Activated CD8-positive, alpha-beta memory T cell treated with anti-CD3 and anti-CD28 coated beads, Interleukin-2, amount 10 ng/mL, durations not matched to agents 7 days and 5 days (primary cell): ENCODE measurements around the gene CST6. TPM values are rescaled to one million over a fixed set of nuclear protein-coding genes. Genes with fewer than 3 reads are reported as not detected.

ENCODE experiments used
- ATAC-seq: fragments of 150-1000 bp; cut with Tn5 transposase; one replicate; pipeline ENCODE4 v1.10.0; 2021; ENCODE audit warnings: moderate library complexity
- CTCF ChIA-PET: fragments of 350-600 bp; sonication (Branson Sonifier 250); formaldehyde crosslinking; loops from one replicate; lab custom pipeline; 2021; ENCODE audit warnings: antibody characterized with exemption; lab: Charles Lee
- DNase-seq: peaks from one replicate; pipeline ENCODE4 v3.0.0-alpha.2; 2020
- H3K27ac Mint-ChIP-seq: one replicate; pipeline ENCODE4 v1.8.0; 2021; ENCODE audit warnings: mild to moderate bottlenecking, mixed read lengths
- H3K27me3 Mint-ChIP-seq: one replicate; pipeline ENCODE4 v1.8.0; 2021; ENCODE audit warnings: mixed read lengths
- H3K36me3 Mint-ChIP-seq: one replicate; pipeline ENCODE4 v1.8.0; 2021; ENCODE audit warnings: mild to moderate bottlenecking, mixed read lengths
- H3K4me1 Mint-ChIP-seq: one replicate; pipeline ENCODE4 v1.8.0; 2021; ENCODE audit warnings: mixed read lengths
- H3K4me3 Mint-ChIP-seq: one replicate; pipeline ENCODE4 v1.8.0; 2021; ENCODE audit warnings: mild to moderate bottlenecking, moderate library complexity, mixed read lengths
- H3K9me3 Mint-ChIP-seq: one replicate; pipeline ENCODE4 v1.8.0; 2022; ENCODE audit warnings: low read depth, mixed read lengths
- total RNA-seq, 2 experiments: library from RNA; stranded (reverse); gene quantifications; one replicate each; pipeline ENCODE4 v1.2.3, GENCODE V29; 2021

The CST6 gene, protein sequence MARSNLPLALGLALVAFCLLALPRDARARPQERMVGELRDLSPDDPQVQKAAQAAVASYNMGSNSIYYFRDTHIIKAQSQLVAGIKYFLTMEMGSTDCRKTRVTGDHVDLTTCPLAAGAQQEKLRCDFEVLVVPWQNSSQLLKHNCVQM
- total RNA-seq, result not detected

DNA sequence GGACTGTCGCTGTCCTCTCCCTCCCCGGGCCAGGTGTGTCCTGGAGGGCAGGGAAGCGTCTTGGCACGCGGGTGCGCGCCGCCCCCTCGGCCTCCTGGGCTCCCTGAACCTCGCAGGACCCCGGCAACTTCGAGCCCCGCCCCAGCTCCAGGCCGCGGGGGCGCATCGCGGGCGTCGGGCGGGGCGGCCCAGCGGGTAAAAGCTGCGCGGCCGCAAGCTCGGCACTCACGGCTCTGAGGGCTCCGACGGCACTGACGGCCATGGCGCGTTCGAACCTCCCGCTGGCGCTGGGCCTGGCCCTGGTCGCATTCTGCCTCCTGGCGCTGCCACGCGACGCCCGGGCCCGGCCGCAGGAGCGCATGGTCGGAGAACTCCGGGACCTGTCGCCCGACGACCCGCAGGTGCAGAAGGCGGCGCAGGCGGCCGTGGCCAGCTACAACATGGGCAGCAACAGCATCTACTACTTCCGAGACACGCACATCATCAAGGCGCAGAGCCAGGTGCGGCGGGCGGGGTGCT is at the start of gene CST6:
CST6 (plus strand) TSS at position 224 of the 519 bp plus-strand sequence; CDS start at position 261, 37 bp downstream.
- Mint-ChIP-seq H3K36me3 (no peaks in the 10 kb centered on the region), H3K27ac (no peak within 1 kb of the TSS), H3K9me3 (no peaks in the 10 kb centered on the region), H3K4me3 (no peak within 1 kb of the TSS), H3K27me3 (peaks cover 34% of the 10 kb centered on the region), H3K4me1 (peaks cover 3% of the 10 kb centered on the region)
- DNase-seq (no peak), ATAC-seq (no peak)
- CTCF ChIA-PET, result interaction anchor here (0.8 to 1.4 kb wide), 5 partner anchors 8 to 232 kb away, joined by 3 to 9 read pairs (median 4); partner anchors contain the start of genes BANF1 and EIF1AD

GRCh38 chr11:65962141-65962564 is 49.7 kb upstream of the CST6 start:
- H3K9me3 Mint-ChIP-seq, result no peaks in the 10 kb centered on the region
- DNase-seq, result no peak
- H3K36me3 Mint-ChIP-seq, result peaks cover 25% of the 10 kb centered on the region
- peak overlapping the region; percentile 90 for H3K4me3 Mint-ChIP-seq
- ATAC-seq, result no peak
- peak overlapping the region; percentile 68 for H3K27ac Mint-ChIP-seq
- H3K4me1 Mint-ChIP-seq, result peaks cover 35% of the 10 kb centered on the region
- H3K27me3 Mint-ChIP-seq, result no peaks in the 10 kb centered on the region
- CTCF ChIA-PET, result interaction anchor here (0.9 to 3.3 kb wide), 6 partner anchors 27 to 251 kb away, joined by 3 to 23 read pairs (median 4); partner anchors contain the start of genes CCDC85B and FIBP

GRCh38 chr11:65964906-65965305 is 46.9 kb upstream of the CST6 start:
- no peak for DNase-seq
- Mint-ChIP-seq H3K4me1 (peaks cover 28% of the 10 kb centered on the region), H3K36me3 (peaks cover 40% of the 10 kb centered on the region), H3K27ac (no peak overlapping the region), H3K9me3 (no peaks in the 10 kb centered on the region), H3K27me3 (no peaks in the 10 kb centered on the region), H3K4me3 (no peak overlapping the region)
- CTCF ChIA-PET, result interaction anchor here (1.0 to 1.9 kb wide), 2 partner anchors 57 to 80 kb away, joined by 4 read pairs; no protein-coding TSS in a partner anchor
- no peak for ATAC-seq

GRCh38 chr11:65965986-65966762 is 45.6 kb upstream of the CST6 start:
- CTCF ChIA-PET, result interaction anchor here (0.9 to 1.9 kb wide), 2 partner anchors 56 to 82 kb away, joined by 4 read pairs; no protein-coding TSS in a partner anchor
- Mint-ChIP-seq H3K27me3 (no peaks in the 10 kb centered on the region), H3K4me1 (peaks cover 21% of the 10 kb centered on the region), H3K9me3 (no peaks in the 10 kb centered on the region), H3K36me3 (peaks cover 46% of the 10 kb centered on the region), H3K27ac (no peak overlapping the region), H3K4me3 (no peak overlapping the region)
- DNase-seq (no peak), ATAC-seq (no peak)

- DNase-seq (no peak), ATAC-seq (no peak)
- CTCF ChIA-PET, result interaction anchor here (1.4 kb wide), 1 partner anchor 55 kb away, joined by 3 read pairs; no protein-coding TSS in a partner anchor
- Mint-ChIP-seq H3K4me3 (no peak overlapping the region), H3K9me3 (no peaks in the 10 kb centered on the region), H3K4me1 (peaks cover 18% of the 10 kb centered on the region), H3K27me3 (no peaks in the 10 kb centered on the region), H3K27ac (no peak overlapping the region), H3K36me3 (peaks cover 50% of the 10 kb centered on the region)
Measured at GRCh38 chr11:65967329-65967934, 44.4 kb upstream of the CST6 start.

DNA sequence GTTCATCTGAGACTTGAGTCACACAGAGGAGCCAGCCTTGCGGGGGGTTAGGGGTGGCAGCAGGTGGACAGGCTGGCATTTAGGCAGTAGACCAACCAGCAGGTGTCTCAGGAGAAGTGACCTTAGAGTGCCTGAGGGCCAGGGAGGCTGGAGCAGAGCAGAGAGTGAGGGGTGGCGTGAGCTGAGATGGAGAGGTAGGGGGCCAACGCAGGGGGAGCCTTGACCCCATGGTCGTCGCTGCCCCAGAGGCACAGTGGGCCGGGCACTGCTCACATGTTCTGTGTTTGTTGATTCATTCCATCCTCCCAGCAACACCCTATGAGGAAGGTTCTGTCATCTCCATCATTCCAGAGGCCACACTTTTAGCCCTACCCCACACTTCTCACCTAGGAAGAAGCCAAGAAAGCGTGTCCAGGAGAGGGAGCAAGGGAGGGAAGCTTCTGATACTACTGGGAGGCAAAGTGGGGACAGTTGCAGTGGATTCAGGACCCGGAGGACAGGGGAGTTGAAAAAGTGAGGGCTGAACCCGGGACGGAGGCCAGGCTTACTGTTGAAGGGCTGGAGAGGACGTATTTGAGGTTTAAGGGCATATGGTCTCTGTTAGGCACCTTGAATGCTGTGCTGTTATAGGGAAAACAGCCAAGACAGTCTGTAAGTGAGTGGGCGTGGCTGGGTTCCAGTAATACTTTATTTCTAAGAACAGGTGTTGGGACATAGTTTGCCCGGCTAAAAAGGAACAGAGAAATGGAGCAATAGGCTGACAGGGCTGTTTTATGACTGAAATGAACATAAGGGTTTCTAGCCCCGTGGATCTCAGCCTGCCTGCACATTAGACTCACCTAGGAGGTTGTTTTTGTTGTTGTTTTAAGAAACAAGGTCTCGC is 43.0 kb upstream of the CST6 start:
- CTCF ChIA-PET, result interaction anchor here (1.4 kb wide), 3 partner anchors 16 to 54 kb away, joined by 3 to 4 read pairs (median 4); no protein-coding TSS in a partner anchor
- DNase-seq, result no peak
- H3K4me3 Mint-ChIP-seq, result no peak overlapping the region
- peaks cover 5% of the 10 kb centered on the region for H3K4me1 Mint-ChIP-seq
- peaks cover 57% of the 10 kb centered on the region for H3K36me3 Mint-ChIP-seq
- H3K27ac Mint-ChIP-seq, result no peak overlapping the region
- no peaks in the 10 kb centered on the region for H3K9me3 Mint-ChIP-seq
- no peak for ATAC-seq
- H3K27me3 Mint-ChIP-seq, result no peaks in the 10 kb centered on the region

DNA sequence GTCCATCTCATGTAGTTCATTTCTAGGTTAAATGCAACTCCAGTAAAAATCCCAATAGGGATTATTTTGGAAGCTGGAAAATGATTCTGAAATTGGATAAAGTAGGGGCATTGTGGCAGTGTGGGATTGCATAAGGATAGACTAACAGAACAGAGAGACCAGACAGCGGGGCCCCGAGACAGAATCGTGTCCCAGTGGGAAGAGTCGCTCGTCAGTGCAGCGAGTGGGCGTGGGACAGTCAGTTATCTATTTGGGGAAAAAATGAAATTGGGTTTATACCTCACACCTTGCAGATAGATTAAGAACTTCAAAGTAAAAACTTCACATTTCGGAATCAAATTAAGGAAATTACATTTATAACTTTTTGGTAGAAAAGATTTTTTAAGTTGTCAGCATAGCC is 39.7 kb upstream of the CST6 start:
- Mint-ChIP-seq H3K27me3 (no peaks in the 10 kb centered on the region), H3K9me3 (no peaks in the 10 kb centered on the region), H3K4me1 (peaks cover 3% of the 10 kb centered on the region), H3K27ac (peak overlapping the region; percentile 33), H3K36me3 (peaks cover 46% of the 10 kb centered on the region), H3K4me3 (no peak overlapping the region)
- no peak for ATAC-seq
- no peak for DNase-seq
- CTCF ChIA-PET, result interaction anchor here (1.1 to 2.5 kb wide), 5 partner anchors 16 to 111 kb away, joined by 3 to 7 read pairs (median 3); no protein-coding TSS in a partner anchor

- no peaks in the 10 kb centered on the region for H3K27me3 Mint-ChIP-seq
- H3K4me3 Mint-ChIP-seq, result no peak overlapping the region
- CTCF ChIA-PET, result interaction anchor here (1.0 to 2.5 kb wide), 2 partner anchors 81 to 89 kb away, joined by 3 to 7 read pairs; no protein-coding TSS in a partner anchor
- no peak overlapping the region for H3K27ac Mint-ChIP-seq
- peaks cover 43% of the 10 kb centered on the region for H3K36me3 Mint-ChIP-seq
- H3K9me3 Mint-ChIP-seq, result no peaks in the 10 kb centered on the region
- ATAC-seq, result no peak
- peaks cover 3% of the 10 kb centered on the region for H3K4me1 Mint-ChIP-seq
- no peak for DNase-seq
Measured at GRCh38 chr11:65973439-65974110, 38.2 kb upstream of the CST6 start.

- no peak overlapping the region for H3K27ac Mint-ChIP-seq
- no peaks in the 10 kb centered on the region for H3K27me3 Mint-ChIP-seq
- CTCF ChIA-PET, result interaction anchor here (2.4 kb wide), 1 partner anchor 47 kb away, joined by 6 read pairs; no protein-coding TSS in a partner anchor
- no peak overlapping the region for H3K4me3 Mint-ChIP-seq
- no peaks in the 10 kb centered on the region for H3K9me3 Mint-ChIP-seq
- DNase-seq (no peak), ATAC-seq (no peak)
- H3K4me1 Mint-ChIP-seq, result peaks cover 3% of the 10 kb centered on the region
- peaks cover 35% of the 10 kb centered on the region for H3K36me3 Mint-ChIP-seq
Measured at GRCh38 chr11:65975771-65976170, 36.0 kb upstream of the CST6 start.

GRCh38 chr11:65976216-65977176 is 35.3 kb upstream of the CST6 start:
- H3K27me3 Mint-ChIP-seq, result no peaks in the 10 kb centered on the region
- H3K4me1 Mint-ChIP-seq, result peaks cover 3% of the 10 kb centered on the region
- no peak overlapping the region for H3K4me3 Mint-ChIP-seq
- DNase-seq, result no peak
- CTCF ChIA-PET, result interaction anchor here (2.4 kb wide), 1 partner anchor 46 kb away, joined by 6 read pairs; no protein-coding TSS in a partner anchor
- no peaks in the 10 kb centered on the region for H3K9me3 Mint-ChIP-seq
- H3K36me3 Mint-ChIP-seq, result peaks cover 35% of the 10 kb centered on the region
- peak overlapping the region; percentile 54 for H3K27ac Mint-ChIP-seq
- ATAC-seq, result no peak
